Adrenal gland (tissue), 5 donors: ENCODE measurements around the gene ZNF491.

Experiments
- POLR2A ChIP-seq, 2 donors: fragments of 450-650 bp; IDR thresholded peaks; one replicate each; pipeline ENCODE4 v1.6.1; 2017; ENCODE audit warnings: antibody characterized with exemption in 2 of 2, mild to moderate bottlenecking in 2 of 2, moderate library complexity in 1 of 2
- TF ChIP-seq, protein P1 (sequence below), 6 experiments: fragments of 450-650 bp in 4 of 6; fragments of 200-600 bp in 2 of 6; sonication (generic) in 1 of 6; IDR thresholded peaks; 1 replicate in 5 of 6; 2 replicates in 1 of 6; pipeline versions ENCODE4 v1.5.1 to v1.8.0; 2016 to 2021; ENCODE audit warnings: antibody characterized with exemption in 6 of 6, mild to moderate bottlenecking in 2 of 6, moderate library complexity in 1 of 6
- donor health status: DM: no; HTN: no; CAD: no.

GRCh38 chr19:11766597-11767591 is 31.4 kb upstream of the ZNF491 start, which contains the start of gene ZNF441:
- peak; percentile 41 to 90 for TF ChIP-seq POLR2A (IDR thresholded peaks at IDR 0.05)
- TF ChIP-seq, protein P1, sequence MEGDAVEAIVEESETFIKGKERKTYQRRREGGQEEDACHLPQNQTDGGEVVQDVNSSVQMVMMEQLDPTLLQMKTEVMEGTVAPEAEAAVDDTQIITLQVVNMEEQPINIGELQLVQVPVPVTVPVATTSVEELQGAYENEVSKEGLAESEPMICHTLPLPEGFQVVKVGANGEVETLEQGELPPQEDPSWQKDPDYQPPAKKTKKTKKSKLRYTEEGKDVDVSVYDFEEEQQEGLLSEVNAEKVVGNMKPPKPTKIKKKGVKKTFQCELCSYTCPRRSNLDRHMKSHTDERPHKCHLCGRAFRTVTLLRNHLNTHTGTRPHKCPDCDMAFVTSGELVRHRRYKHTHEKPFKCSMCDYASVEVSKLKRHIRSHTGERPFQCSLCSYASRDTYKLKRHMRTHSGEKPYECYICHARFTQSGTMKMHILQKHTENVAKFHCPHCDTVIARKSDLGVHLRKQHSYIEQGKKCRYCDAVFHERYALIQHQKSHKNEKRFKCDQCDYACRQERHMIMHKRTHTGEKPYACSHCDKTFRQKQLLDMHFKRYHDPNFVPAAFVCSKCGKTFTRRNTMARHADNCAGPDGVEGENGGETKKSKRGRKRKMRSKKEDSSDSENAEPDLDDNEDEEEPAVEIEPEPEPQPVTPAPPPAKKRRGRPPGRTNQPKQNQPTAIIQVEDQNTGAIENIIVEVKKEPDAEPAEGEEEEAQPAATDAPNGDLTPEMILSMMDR (IDR thresholded peaks at IDR 0.05), result peak in 1 of 6 experiments; percentile 4
